Urothelium cell line (cell line): ENCODE results near the gene MRPL49.
"Not testable (repeated sequence)": the region's sequence is repeated elsewhere in the genome, so short reads cannot be mapped to it uniquely, and the experiment has no call there.

ENCODE experiments used
- DNase-seq: peaks from one replicate; pipeline ENCODE4 v3.0.0; 2011; ENCODE audit warnings: low spot score, mixed read lengths
- FAIRE-seq: peaks from 2 replicates; lab custom pipeline; 2011; peaks lifted over from hg19 to GRCh38; lab: Jason Lieb, UNC

Gene MRPL49

GRCh38 chr11:65117206-65118096 lies 4.7 kb upstream of the MRPL49 start, which contains the start of gene ZNHIT2:
Gene ZNHIT2 (minus strand): TSS chr11:65117701. CDS start chr11:65117653, 48 bp downstream.
- peak; percentile 97 for DNase-seq
- peak; percentile 73 for FAIRE-seq

GRCh38 chr11:65118097-65118837 lies 3.9 kb upstream of the MRPL49 start:
- no peak for FAIRE-seq
- DNase-seq, result no peak

- not testable (repeated sequence) for DNase-seq, FAIRE-seq
These were observed 3.0 kb upstream of the MRPL49 start for GRCh38 chr11:65118891-65119669.

GRCh38 chr11:65119670-65119995 lies 2.5 kb upstream of the MRPL49 start:
- DNase-seq (no peak), FAIRE-seq (no peak)

GRCh38 chr11:65120831-65121230 lies 1.3 kb upstream of the MRPL49 start:
- FAIRE-seq (no peak), DNase-seq (no peak)

GRCh38 chr11:65121447-65121864 lies 665 bp upstream of the MRPL49 start:
- no peak for DNase-seq
- FAIRE-seq, result no peak

- DNase-seq, result no peak
- FAIRE-seq, result no peak
These were observed 2.5 kb downstream of the MRPL49 start for GRCh38 chr11:65124480-65125196.

GRCh38 chr11:65125197-65126056 lies 3.3 kb downstream of the MRPL49 start:
- no peak for FAIRE-seq

GRCh38 chr11:65126624-65127274 lies 4.6 kb downstream of the MRPL49 start:
- DNase-seq (no peak), FAIRE-seq (no peak)

More at GRCh38 chr11:65125197-65126056, 3.3 kb downstream of the MRPL49 start:
- DNase-seq, result no peak

- FAIRE-seq, result no peak
These were observed 5.5 kb downstream of the MRPL49 start for GRCh38 chr11:65127473-65128181.

GRCh38 chr11:65128182-65129145 lies 6.3 kb downstream of the MRPL49 start:
- FAIRE-seq (no peak), DNase-seq (no peak)

More at GRCh38 chr11:65127473-65128181, 5.5 kb downstream of the MRPL49 start:
- no peak for DNase-seq

- DNase-seq (no peak), FAIRE-seq (no peak)
These were observed 7.7 kb downstream of the MRPL49 start for GRCh38 chr11:65129649-65130441.

GRCh38 chr11:65130631-65131416 lies 8.7 kb downstream of the MRPL49 start:
- FAIRE-seq (no peak), DNase-seq (no peak)

- no peak for FAIRE-seq
- no peak for DNase-seq
These were observed 9.3 kb downstream of the MRPL49 start for GRCh38 chr11:65131417-65131776.

- DNase-seq, result no peak
- no peak for FAIRE-seq
These were observed 9.7 kb downstream of the MRPL49 start for GRCh38 chr11:65131895-65132237.
